Subcutaneous adipose tissue (tissue), 4 donors: ENCODE data around the gene SLC16A2. TPM values are rescaled to one million over a fixed set of nuclear protein-coding genes. Genes with fewer than 3 reads are reported as not detected.

ENCODE experiments used
- total RNA-seq, 4 donors: library from RNA; depleted of rRNA; stranded (reverse); fragments of >200 nt; gene quantifications; one replicate each; pipeline ENCODE4 v1.1.0, GENCODE V29; 2016
- TF ChIP-seq, protein P1 (sequence below): fragments of 450-650 bp; IDR thresholded peaks from one replicate; pipeline ENCODE4 v1.5.1; 2016; ENCODE audit warnings: low read depth, mild to moderate bottlenecking, control low read depth, antibody characterized with exemption, moderate library complexity

Gene SLC16A2
- total RNA-seq: 10 to 100 TPM in 2 of 4 donors, 1 to 10 TPM in 2; 5.3 to 15.0 (median 8.4) TPM

DNA sequence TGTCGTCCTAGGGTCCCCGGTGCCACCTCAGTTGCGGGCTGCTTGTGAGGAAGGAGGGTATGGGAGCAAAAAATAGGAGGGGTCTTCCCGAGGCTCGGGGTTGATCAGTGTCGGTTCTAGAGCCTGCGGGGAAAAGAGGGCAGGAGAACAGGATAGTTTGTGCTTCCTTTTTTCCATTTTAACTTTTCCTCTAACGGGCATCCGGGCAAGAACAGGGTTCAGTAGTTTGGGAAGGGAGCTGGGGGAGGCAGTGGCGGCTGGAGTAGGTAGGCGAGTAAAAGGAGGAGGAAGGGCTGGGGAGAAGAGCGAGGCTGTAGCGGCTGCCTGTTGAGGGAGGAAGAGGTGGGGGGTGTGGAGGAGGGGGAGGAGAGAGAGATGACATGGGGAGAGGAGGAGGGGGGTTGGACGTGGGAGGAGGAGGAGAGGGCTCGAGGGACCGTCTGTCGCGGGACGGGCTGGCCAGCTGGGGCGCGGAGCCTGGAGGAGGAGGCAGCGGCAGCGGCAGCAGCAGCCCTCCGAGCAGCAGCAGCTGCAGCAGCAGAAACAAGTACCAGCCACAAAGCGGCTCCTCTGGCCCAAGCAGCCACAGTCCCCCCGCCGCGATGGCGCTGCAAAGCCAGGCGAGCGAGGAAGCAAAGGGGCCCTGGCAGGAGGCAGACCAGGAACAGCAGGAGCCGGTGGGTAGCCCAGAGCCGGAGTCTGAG, at the start of gene SLC16A2:
Gene SLC16A2 (plus strand): TSS at position 458 of the 704 bp plus-strand sequence. CDS start 145 bp downstream, at position 603.
- TF ChIP-seq, protein P1, sequence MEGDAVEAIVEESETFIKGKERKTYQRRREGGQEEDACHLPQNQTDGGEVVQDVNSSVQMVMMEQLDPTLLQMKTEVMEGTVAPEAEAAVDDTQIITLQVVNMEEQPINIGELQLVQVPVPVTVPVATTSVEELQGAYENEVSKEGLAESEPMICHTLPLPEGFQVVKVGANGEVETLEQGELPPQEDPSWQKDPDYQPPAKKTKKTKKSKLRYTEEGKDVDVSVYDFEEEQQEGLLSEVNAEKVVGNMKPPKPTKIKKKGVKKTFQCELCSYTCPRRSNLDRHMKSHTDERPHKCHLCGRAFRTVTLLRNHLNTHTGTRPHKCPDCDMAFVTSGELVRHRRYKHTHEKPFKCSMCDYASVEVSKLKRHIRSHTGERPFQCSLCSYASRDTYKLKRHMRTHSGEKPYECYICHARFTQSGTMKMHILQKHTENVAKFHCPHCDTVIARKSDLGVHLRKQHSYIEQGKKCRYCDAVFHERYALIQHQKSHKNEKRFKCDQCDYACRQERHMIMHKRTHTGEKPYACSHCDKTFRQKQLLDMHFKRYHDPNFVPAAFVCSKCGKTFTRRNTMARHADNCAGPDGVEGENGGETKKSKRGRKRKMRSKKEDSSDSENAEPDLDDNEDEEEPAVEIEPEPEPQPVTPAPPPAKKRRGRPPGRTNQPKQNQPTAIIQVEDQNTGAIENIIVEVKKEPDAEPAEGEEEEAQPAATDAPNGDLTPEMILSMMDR: no peak

DNA sequence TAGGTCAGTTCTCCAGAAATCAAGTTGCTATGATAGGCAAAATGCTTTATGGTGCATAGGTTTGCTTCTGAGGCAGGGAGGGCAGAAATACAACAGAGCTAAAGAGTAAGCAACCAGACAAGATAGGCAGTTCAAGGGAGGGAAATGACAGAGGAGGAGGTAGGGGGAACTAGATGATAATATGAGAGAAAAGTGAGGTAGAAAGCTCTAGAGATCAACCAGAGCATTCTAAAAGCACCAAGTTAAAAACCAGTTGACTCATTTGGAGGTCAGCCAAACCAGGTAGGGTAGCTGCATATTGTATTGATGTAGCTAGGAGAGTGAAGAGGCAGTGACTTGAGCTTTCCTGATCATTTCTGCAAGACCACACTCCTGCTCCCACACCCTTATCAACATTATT, 49.0 kb upstream of the SLC16A2 start:
- TF ChIP-seq, protein P1: no peak

DNA sequence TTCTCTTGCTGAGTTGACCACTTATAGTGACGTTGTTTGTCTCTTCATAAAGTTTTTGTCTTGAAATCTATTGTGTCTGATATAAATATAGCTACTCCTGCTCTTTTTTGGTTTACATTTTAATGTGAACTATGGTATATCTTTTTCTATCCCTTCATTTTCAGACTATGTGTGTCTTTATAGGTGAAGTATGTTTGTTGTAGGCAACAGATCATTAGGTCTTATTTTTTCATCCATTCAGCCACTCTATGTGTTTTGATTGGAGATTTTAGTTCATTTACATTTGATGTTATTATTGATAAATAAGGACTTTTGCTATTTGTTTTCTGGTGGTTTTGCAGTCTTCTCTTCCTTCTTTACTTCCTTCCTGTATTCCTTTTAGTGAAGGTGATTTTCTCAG, 44.0 kb upstream of the SLC16A2 start:
- TF ChIP-seq, protein P1: no peak

DNA sequence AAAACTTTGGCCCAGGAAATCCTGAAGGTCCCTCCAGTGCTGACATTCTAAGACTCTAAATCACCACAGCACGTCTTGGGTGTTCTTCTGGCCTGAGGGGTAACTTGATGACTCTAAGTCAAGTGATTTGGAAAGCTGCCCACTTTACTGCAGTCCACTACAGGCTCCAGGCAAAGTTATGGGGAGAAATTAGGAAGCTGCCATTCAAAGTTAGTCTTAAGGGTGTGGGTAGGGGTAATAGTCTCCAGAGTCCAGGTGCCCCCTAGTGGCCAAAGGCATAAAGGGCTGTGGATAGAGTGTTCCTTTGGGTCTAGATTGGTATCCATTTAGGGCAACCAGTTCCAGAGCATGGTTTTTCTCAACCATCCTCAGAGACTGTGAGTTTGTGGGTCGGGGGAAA, 38.7 kb upstream of the SLC16A2 start:
- TF ChIP-seq, protein P1: no peak

DNA sequence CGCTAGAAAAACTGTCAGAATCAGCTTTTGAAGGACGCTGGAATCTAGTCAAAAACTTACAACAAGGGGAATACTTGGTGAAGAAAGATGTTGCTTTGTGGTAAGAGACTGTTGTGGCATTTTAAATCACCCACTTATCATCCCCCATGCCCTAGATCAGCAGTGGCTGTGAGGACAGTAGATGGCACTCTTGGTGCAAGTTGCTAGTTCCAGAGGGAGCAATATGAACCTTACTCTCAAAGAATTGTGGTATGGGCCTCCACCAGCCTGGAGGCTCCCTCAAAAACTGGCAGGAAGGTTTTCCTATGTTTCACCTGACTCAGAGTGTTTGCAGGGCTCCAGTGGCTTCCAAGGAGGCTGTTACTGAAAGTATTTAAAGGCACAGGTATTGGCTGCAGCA, 37.7 kb upstream of the SLC16A2 start:
- TF ChIP-seq, protein P1: no peak

DNA sequence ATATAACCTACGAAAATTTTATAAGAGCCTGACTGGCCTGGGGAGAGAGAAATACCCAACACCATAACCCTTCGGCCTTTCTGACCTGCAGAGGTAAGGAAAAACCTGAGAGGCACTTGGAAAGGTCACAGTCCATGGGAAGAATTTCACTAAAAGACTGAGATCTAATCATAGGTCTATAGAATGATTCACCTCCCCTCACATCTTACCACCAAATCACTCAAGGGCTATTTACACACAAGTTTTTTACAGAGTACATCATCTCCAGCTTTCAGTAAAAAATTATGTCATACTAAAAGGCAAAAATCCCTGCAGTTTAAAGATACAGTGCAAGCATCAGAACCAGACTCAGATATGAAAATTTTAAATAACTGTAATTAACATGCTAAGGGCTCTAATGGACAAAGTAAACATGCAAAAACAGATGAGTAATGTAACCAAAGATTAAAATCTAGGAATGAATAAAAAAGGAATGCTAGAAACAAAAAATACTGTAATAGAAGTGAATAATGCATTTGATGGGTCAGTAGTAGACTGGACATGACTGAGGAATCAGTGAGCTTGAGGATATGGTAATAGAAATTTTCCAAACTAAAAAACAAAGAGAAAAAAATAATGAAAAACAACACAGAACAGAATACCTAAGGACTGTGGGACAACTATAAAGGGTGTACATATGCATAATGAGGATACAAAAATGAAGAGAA, 32.1 kb upstream of the SLC16A2 start:
- TF ChIP-seq, protein P1: no peak

DNA sequence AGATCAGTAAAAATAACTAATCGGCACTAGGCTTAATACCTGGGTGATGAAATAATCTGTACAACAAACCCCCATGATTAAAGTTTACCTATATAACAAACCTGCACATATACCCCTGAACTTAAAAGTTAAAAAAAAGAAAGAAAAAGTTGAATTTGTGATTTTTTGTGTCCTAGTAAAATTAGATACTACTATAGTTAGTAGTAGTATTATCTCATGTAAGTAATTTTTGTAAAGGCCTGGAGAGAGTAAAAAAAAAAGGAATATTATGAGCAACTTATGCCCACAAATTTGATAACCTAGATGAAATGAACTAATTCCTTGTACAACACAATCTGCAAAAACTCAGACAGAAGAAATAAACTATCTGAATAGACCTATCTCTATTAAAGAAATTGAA, 25.7 kb upstream of the SLC16A2 start:
- TF ChIP-seq, protein P1: no peak
